ENCODE results near the gene GALNT14.

DNA sequence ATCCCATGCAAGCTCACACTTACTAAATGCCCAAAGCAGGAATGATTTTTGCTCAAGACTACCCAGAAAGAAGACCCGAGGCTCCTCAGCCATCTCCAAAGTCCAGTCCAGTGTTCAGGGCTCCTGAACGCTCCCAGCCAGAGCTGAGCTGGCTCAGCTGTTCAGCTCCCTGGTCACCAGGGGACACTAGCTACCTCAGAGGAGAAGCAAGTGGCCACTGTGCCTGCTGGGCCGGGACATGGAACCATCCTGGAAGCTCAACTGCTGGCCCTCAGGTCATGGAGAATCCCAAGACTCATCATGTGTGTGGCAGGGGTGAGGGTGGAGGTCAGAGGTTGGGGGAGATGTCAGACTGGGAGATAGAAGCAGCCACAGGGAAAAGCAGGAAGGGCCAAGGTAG lies 89.0 kb downstream of the GALNT14 start:
- TF ChIP-seq NR2F6 (IDR thresholded peaks at IDR 0.05), result no peak
- no peak for TF ChIP-seq NR2F6 (CRISPR knock-in tag; IDR thresholded peaks at IDR 0.05)
- TF ChIP-seq SIN3B (IDR thresholded peaks at IDR 0.05; ENCODE audit: low read length), result no peak
- TF ChIP-seq U2AF2 (IDR thresholded peaks at IDR 0.05; ENCODE audit: low read depth, low read length), result no peak
- TF ChIP-seq RAD21 (CRISPR knock-in tag; IDR thresholded peaks at IDR 0.05), result no peak
- TF ChIP-seq ZNF121 (CRISPR knock-in tag; IDR thresholded peaks at IDR 0.05), result no peak
- TF ChIP-seq ZBTB8A (CRISPR knock-in tag; IDR thresholded peaks at IDR 0.05; ENCODE audit: borderline replicate concordance, low read depth), result no peak
- TF ChIP-seq, protein P1, sequence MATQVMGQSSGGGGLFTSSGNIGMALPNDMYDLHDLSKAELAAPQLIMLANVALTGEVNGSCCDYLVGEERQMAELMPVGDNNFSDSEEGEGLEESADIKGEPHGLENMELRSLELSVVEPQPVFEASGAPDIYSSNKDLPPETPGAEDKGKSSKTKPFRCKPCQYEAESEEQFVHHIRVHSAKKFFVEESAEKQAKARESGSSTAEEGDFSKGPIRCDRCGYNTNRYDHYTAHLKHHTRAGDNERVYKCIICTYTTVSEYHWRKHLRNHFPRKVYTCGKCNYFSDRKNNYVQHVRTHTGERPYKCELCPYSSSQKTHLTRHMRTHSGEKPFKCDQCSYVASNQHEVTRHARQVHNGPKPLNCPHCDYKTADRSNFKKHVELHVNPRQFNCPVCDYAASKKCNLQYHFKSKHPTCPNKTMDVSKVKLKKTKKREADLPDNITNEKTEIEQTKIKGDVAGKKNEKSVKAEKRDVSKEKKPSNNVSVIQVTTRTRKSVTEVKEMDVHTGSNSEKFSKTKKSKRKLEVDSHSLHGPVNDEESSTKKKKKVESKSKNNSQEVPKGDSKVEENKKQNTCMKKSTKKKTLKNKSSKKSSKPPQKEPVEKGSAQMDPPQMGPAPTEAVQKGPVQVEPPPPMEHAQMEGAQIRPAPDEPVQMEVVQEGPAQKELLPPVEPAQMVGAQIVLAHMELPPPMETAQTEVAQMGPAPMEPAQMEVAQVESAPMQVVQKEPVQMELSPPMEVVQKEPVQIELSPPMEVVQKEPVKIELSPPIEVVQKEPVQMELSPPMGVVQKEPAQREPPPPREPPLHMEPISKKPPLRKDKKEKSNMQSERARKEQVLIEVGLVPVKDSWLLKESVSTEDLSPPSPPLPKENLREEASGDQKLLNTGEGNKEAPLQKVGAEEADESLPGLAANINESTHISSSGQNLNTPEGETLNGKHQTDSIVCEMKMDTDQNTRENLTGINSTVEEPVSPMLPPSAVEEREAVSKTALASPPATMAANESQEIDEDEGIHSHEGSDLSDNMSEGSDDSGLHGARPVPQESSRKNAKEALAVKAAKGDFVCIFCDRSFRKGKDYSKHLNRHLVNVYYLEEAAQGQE (IDR thresholded peaks at IDR 0.05; ENCODE audit: borderline replicate concordance in 1 of 2, low read depth in 1 of 2, low read length in 2 of 2), result no peak
- no peak for TF ChIP-seq RAD51 (IDR thresholded peaks at IDR 0.05; ENCODE audit: borderline replicate concordance)
- TF ChIP-seq, protein P2, sequence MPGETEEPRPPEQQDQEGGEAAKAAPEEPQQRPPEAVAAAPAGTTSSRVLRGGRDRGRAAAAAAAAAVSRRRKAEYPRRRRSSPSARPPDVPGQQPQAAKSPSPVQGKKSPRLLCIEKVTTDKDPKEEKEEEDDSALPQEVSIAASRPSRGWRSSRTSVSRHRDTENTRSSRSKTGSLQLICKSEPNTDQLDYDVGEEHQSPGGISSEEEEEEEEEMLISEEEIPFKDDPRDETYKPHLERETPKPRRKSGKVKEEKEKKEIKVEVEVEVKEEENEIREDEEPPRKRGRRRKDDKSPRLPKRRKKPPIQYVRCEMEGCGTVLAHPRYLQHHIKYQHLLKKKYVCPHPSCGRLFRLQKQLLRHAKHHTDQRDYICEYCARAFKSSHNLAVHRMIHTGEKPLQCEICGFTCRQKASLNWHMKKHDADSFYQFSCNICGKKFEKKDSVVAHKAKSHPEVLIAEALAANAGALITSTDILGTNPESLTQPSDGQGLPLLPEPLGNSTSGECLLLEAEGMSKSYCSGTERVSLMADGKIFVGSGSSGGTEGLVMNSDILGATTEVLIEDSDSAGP (CRISPR knock-in tag; IDR thresholded peaks at IDR 0.05; ENCODE audit: borderline replicate concordance), result no peak
